HCT116 (cell line): ENCODE data around the gene MAP2K5. TPM values are rescaled to one million over a fixed set of nuclear protein-coding genes. Genes with fewer than 3 reads are reported as not detected.

ENCODE experiments used
- ATAC-seq: fragments of 200-7000 bp; cut with Tn5 transposase; 2 replicates; pipeline ENCODE4 v1.9.1; 2020; ENCODE audit warnings: mild to moderate bottlenecking, moderate library complexity
- BruUV-seq: library from RNA; stranded (reverse); fragments of 400-500 nt; replicated peaks from 2 replicates; lab custom pipeline; 2021; lab: Mats Ljungman, UMichigan
- CTCF ChIA-PET: fragments of 300-600 bp; sonication (Branson Sonifier 250); formaldehyde crosslinking; loops from one replicate; lab custom pipeline; 2021; ENCODE audit warnings: antibody characterized with exemption; lab: Charles Lee
- POLR2A ChIA-PET: fragments of 300-600, 350-600 bp; sonication (Branson Sonifier 250); formaldehyde crosslinking; loops from one replicate; lab custom pipeline; 2021; ENCODE audit warnings: antibody characterized with exemption; lab: Charles Lee
- RAD21 ChIA-PET, 2 experiments: fragments of 300-600 bp; sonication (Branson Sonifier 250); formaldehyde crosslinking; loops; one replicate each; lab custom pipeline; 2023; ENCODE audit warnings: low total read pairs in 2 of 2; ENCODE audit not compliant: uncharacterized antibody in 2 of 2, unreplicated experiment in 2 of 2, low non-redundant PET in 1 of 2; lab: Charles Lee
- DNase-seq: peaks from one replicate; pipeline ENCODE4 v3.0.0-alpha.2; 2010; ENCODE audit warnings: low read depth, low spot score
- H2AFZ ChIP-seq: fragments of 200-600 bp; shearing (Covaris generic), sonication (generic); 2 replicates; pipeline ENCODE4 v1.6.1; 2017; ENCODE audit warnings: low read depth, mixed run types, mixed read lengths, antibody characterized with exemption, low read length; ENCODE audit not compliant: poor library complexity, severe bottlenecking
- H3K27ac ChIP-seq: 2 replicates; pipeline ENCODE4 v1.5.1; 2012; ENCODE audit warnings: low read depth, low read length
- H3K27me3 ChIP-seq: fragments of 200-600 bp; sonication (generic); 2 replicates; pipeline ENCODE4 v1.6.1; 2016; ENCODE audit warnings: mixed run types, low read length, mixed read lengths; ENCODE audit not compliant: insufficient read depth
- H3K36me3 ChIP-seq, 2 experiments: fragments of 200-500 bp in 1 of 2; fragments of 200-600 bp in 1 of 2; sonication (Bioruptor generic) in 1 of 2; sonication (generic) in 1 of 2; 2 replicates each; pipeline versions ENCODE4 v1.5.1 to v1.6.1; 2014 to 2016; ENCODE audit warnings: low read length in 2 of 2, inconsistent platforms in 1 of 2, mixed read lengths in 1 of 2, mixed run types in 1 of 2; ENCODE audit not compliant: insufficient read depth in 2 of 2, control insufficient read depth in 1 of 2
- H3K4me1 ChIP-seq, 2 experiments: fragments of 200-600 bp in 1 of 2; sonication (generic) in 1 of 2; 2 replicates each; pipeline versions ENCODE4 v1.5.1 to v1.6.1; 2012 to 2017; ENCODE audit warnings: low read length in 2 of 2, inconsistent platforms in 1 of 2, mild to moderate bottlenecking in 1 of 2, mixed read lengths in 1 of 2, mixed run types in 1 of 2, moderate library complexity in 1 of 2; ENCODE audit not compliant: insufficient read depth in 2 of 2, control insufficient read depth in 1 of 2
- H3K4me2 ChIP-seq: fragments of 200-600 bp; sonication (generic); 2 replicates; pipeline ENCODE4 v1.6.1; 2017; ENCODE audit warnings: mixed run types, low read length, mixed read lengths
- H3K4me3 ChIP-seq, 2 experiments: fragments of 200-600 bp in 1 of 2; sonication (generic) in 1 of 2; replicated peaks in 1 of 2; 2 replicates each; pipeline ENCODE4 v1.5.1; 2011 to 2016; ENCODE audit warnings: low read length in 2 of 2, control low read depth in 1 of 2, low read depth in 1 of 2, mild to moderate bottlenecking in 1 of 2, mixed read lengths in 1 of 2, mixed run types in 1 of 2
- H3K79me2 ChIP-seq: fragments of 200-600 bp; sonication (generic); 2 replicates; pipeline ENCODE4 v1.6.1; 2017; ENCODE audit warnings: mild to moderate bottlenecking, mixed run types, low read length, moderate library complexity, mixed read lengths; ENCODE audit not compliant: insufficient read depth
- H3K9ac ChIP-seq: fragments of 200-600 bp; sonication (generic); 2 replicates; pipeline ENCODE4 v1.6.1; 2016; ENCODE audit warnings: low read length, mixed read lengths
- H3K9me2 ChIP-seq: fragments of 200-600 bp; sonication (generic), shearing (Covaris generic); 2 replicates; pipeline ENCODE4 v1.6.1; 2017; ENCODE audit warnings: mixed run types, mild to moderate bottlenecking, moderate library complexity; ENCODE audit not compliant: insufficient read depth
- H3K9me3 ChIP-seq, 2 experiments: fragments of 200-500 bp in 1 of 2; fragments of 200-600 bp in 1 of 2; sonication (Bioruptor generic) in 1 of 2; sonication (generic) in 1 of 2; 2 replicates each; pipeline ENCODE4 v1.6.1; 2014 to 2017; ENCODE audit warnings: low read length in 2 of 2, mixed read lengths in 2 of 2, inconsistent platforms in 1 of 2, low read depth in 1 of 2, mild to moderate bottlenecking in 1 of 2, mixed run types in 1 of 2, moderate library complexity in 1 of 2; ENCODE audit not compliant: control insufficient read depth in 1 of 2, insufficient read depth in 1 of 2
- H4K20me1 ChIP-seq: fragments of 200-600 bp; sonication (generic), shearing (Covaris generic); 2 replicates; pipeline ENCODE4 v1.6.1; 2017; ENCODE audit warnings: mixed run types, mild to moderate bottlenecking, moderate library complexity; ENCODE audit not compliant: insufficient read depth
- ATF3 ChIP-seq: IDR thresholded peaks from 2 replicates; pipeline ENCODE4 v1.6.1; 2012
- CBX3 ChIP-seq: IDR thresholded peaks from 2 replicates; pipeline ENCODE4 v1.6.1; 2012; ENCODE audit warnings: low read depth
- CTCF ChIP-seq, 3 experiments: fragments of 200-600 bp in 1 of 3; sonication (generic) in 1 of 3; IDR thresholded peaks in 2 of 3; conservative IDR thresholded peaks in 1 of 3; 2 replicates each; pipeline ENCODE4 v1.5.1; 2012 to 2017; ENCODE audit warnings: low read depth in 2 of 3, low read length in 2 of 3, antibody characterized with exemption in 1 of 3, borderline replicate concordance in 1 of 3, control low read depth in 1 of 3, mild to moderate bottlenecking in 1 of 3, mixed read lengths in 1 of 3, mixed run types in 1 of 3, moderate library complexity in 1 of 3; ENCODE audit not compliant: insufficient read depth in 1 of 3
- EGR1 ChIP-seq: IDR thresholded peaks from 2 replicates; pipeline ENCODE4 v1.6.1; 2012; ENCODE audit warnings: low read depth
- ELF1 ChIP-seq: IDR thresholded peaks from 2 replicates; pipeline ENCODE4 v1.6.1; 2012; ENCODE audit warnings: low read depth, borderline replicate concordance
- EZH2 ChIP-seq: fragments of 200-600 bp; sonication (generic); IDR thresholded peaks from 2 replicates; pipeline ENCODE4 v1.6.1; 2017; ENCODE audit warnings: antibody characterized with exemption, mixed run types
- EZH2phosphoT487 ChIP-seq: fragments of 200-600 bp; IDR thresholded peaks from 2 replicates; pipeline ENCODE4 v1.6.1; 2018; ENCODE audit warnings: antibody characterized with exemption, borderline replicate concordance
- FOSL1 ChIP-seq: IDR thresholded peaks from 2 replicates; pipeline ENCODE4 v1.6.1; 2012; ENCODE audit warnings: low read depth
- JUND ChIP-seq: IDR thresholded peaks from 2 replicates; pipeline ENCODE4 v1.6.1; 2012
- MAX ChIP-seq: IDR thresholded peaks from 2 replicates; pipeline ENCODE4 v1.6.1; 2012
- POLR2A ChIP-seq: IDR thresholded peaks from 2 replicates; pipeline ENCODE4 v1.7.0; 2011; ENCODE audit warnings: borderline replicate concordance; ENCODE audit not compliant: insufficient read depth, insufficient read length; ENCODE audit errors: extremely low read depth
- RAD21 ChIP-seq: IDR thresholded peaks from 2 replicates; pipeline ENCODE4 v1.6.1; 2012; ENCODE audit warnings: low read depth, mild to moderate bottlenecking
- REST ChIP-seq: IDR thresholded peaks from 2 replicates; pipeline ENCODE4 v1.6.1; 2012; ENCODE audit warnings: low read depth
- SP1 ChIP-seq: IDR thresholded peaks from 2 replicates; pipeline ENCODE4 v1.6.1; 2012; ENCODE audit warnings: low read depth
- SRF ChIP-seq: IDR thresholded peaks from 2 replicates; pipeline ENCODE4 v1.6.1; 2012; ENCODE audit warnings: low read depth
- ZFX ChIP-seq: fragments of 450-650 bp; IDR thresholded peaks from 2 replicates; pipeline ENCODE4 v1.6.1; 2017
- ZNF274 ChIP-seq: fragments of 200-500 bp; sonication (Bioruptor generic); IDR thresholded peaks from 2 replicates; pipeline ENCODE4 v1.6.1; 2014; ENCODE audit warnings: mild to moderate bottlenecking, low read depth, low read length, inconsistent platforms
- intact Hi-C: fragments of 100-400 bp; cut with micrococcal nuclease; formaldehyde crosslinking; loops from 2 replicates; pipeline ENCODE4 v1.10.0; 2022
- total RNA-seq: library from RNA; stranded (reverse); gene quantifications from one replicate; pipeline ENCODE4 v1.2.1, GENCODE V29; 2021; ENCODE audit not compliant: unreplicated experiment
- TF ChIP-seq, protein P1 (sequence below): IDR thresholded peaks from 2 replicates; pipeline ENCODE4 v1.6.1; 2011; ENCODE audit warnings: mild to moderate bottlenecking, low read length, moderate library complexity; ENCODE audit not compliant: insufficient replicate concordance; ENCODE audit errors: extremely low read depth

MAP2K5 gene
- total RNA-seq, 1 experiment from 2014 or later, result 15.6 TPM

- ATAC-seq (peak; percentile 64), DNase-seq (no peak)
- RAD21 ChIA-PET, result interaction anchor here in 1 of 2 experiments (1.0 kb wide), 1 partner anchor 886 kb away, joined by 4 read pairs; no protein-coding TSS in a partner anchor
- H3K4me3 ChIP-seq, result no peak overlapping the region
- H2AFZ ChIP-seq, result no peak overlapping the region
- CTCF ChIA-PET, result interaction anchor here (0.8 to 1.3 kb wide), 4 partner anchors 331 to 886 kb away, joined by 3 to 10 read pairs (median 4); no protein-coding TSS in a partner anchor
- no peaks in the 10 kb centered on the region for H3K4me1 ChIP-seq
- H3K79me2 ChIP-seq, result no peaks in the 10 kb centered on the region
- no peak overlapping the region for H3K4me2 ChIP-seq
- intact Hi-C loops, result loop anchor here (2.0 to 10.0 kb wide), 4 partner anchors 307 to 885 kb away; partner anchors contain the start of gene C15orf61
- no peaks in the 10 kb centered on the region for H4K20me1 ChIP-seq
- no peaks in the 10 kb centered on the region for H3K36me3 ChIP-seq
- H3K9me3 ChIP-seq, result no peaks in the 10 kb centered on the region
- no peaks in the 10 kb centered on the region for H3K9me2 ChIP-seq
- POLR2A ChIA-PET, result no interaction called here
- TF ChIP-seq REST (no peak), ZFX (no peak), JUND (no peak), CBX3 (no peak), MAX (no peak), ELF1 (no peak), CTCF (IDR thresholded peaks at IDR 0.05 in 2 of 3, conservative IDR thresholded peaks at IDR 0.05 in 1 of 3; ENCODE audit: borderline replicate concordance in 1 of 3, insufficient read depth in 1 of 3, low read depth in 2 of 3, low read length in 2 of 3) (peak in 2 of 3 experiments; percentile 19 to 46; a peak in 3 of 6 replicates), ATF3 (no peak), RAD21 (peak; percentile 58), EZH2phosphoT487 (no peak), EZH2 (no peak), SRF (no peak), FOSL1 (no peak), EGR1 (no peak), SP1 (no peak), POLR2A (no peak), ZNF274 (no peak)
- TF ChIP-seq, protein P1, sequence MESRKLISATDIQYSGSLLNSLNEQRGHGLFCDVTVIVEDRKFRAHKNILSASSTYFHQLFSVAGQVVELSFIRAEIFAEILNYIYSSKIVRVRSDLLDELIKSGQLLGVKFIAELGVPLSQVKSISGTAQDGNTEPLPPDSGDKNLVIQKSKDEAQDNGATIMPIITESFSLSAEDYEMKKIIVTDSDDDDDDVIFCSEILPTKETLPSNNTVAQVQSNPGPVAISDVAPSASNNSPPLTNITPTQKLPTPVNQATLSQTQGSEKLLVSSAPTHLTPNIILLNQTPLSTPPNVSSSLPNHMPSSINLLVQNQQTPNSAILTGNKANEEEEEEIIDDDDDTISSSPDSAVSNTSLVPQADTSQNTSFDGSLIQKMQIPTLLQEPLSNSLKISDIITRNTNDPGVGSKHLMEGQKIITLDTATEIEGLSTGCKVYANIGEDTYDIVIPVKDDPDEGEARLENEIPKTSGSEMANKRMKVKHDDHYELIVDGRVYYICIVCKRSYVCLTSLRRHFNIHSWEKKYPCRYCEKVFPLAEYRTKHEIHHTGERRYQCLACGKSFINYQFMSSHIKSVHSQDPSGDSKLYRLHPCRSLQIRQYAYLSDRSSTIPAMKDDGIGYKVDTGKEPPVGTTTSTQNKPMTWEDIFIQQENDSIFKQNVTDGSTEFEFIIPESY, result no peak
- BruUV-seq, result no TSS peak
- no peaks in the 10 kb centered on the region for H3K27me3 ChIP-seq
- no peak overlapping the region for H3K9ac ChIP-seq
- no peak overlapping the region for H3K27ac ChIP-seq
Measured at GRCh38 chr15:67832031-67832551, 289.6 kb downstream of the MAP2K5 start.
